ENCODE measurements around the gene CDH4. TPM values are rescaled to one million over a fixed set of nuclear protein-coding genes. Genes with fewer than 3 reads are reported as not detected.

Gene CDH4
- polyA plus RNA-seq, 1 donor (not counting 4 experiments of a cell fraction or from before 2014, with no cell fraction given) = 2.2 TPM

DNA sequence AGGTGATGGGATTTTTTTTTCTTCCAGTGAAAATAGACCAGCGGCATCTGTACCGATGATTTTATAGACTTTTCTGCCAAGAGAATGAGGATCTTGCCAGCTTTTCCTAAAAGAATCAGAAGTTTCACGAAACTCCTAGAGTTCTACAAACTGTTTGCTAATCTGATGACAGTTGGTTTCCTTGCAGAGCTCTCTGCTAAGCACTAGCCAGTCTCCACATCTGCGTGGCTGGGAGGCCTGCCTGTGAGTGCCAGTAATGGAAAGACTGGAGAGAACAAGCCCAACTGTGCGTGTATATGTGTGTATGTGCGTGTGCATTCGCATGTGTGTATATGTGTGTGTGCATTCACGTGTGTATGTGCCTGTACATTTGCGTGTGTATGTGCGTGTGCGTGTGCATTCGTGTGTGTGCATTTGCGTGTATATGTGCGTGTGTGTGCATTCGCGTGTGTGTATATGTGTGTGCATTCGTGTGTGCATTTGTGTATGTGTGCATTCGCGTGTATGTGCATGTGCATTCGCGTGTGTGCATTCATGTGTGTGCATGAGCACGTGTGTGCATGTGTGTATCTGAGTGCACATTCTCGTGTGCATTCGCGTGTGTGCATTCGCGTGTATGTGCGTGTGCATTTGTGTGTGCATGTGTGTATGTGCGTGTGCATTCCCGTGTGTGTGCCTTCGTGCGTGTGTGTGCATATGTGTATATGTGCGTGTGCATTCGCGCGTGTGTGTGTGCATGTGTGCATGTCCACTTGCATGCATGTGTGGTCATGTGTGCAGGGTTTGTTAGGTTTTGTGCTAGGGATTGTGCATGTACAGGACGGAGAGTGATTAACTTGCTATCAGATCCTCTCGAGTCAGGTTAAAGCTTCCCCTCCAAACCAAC is 434.2 kb downstream of the CDH4 start:
- no peak overlapping the region for H3K27ac ChIP-seq (ENCODE audit: control insufficient read depth, insufficient read depth, low read length)
- TF ChIP-seq, protein P1, sequence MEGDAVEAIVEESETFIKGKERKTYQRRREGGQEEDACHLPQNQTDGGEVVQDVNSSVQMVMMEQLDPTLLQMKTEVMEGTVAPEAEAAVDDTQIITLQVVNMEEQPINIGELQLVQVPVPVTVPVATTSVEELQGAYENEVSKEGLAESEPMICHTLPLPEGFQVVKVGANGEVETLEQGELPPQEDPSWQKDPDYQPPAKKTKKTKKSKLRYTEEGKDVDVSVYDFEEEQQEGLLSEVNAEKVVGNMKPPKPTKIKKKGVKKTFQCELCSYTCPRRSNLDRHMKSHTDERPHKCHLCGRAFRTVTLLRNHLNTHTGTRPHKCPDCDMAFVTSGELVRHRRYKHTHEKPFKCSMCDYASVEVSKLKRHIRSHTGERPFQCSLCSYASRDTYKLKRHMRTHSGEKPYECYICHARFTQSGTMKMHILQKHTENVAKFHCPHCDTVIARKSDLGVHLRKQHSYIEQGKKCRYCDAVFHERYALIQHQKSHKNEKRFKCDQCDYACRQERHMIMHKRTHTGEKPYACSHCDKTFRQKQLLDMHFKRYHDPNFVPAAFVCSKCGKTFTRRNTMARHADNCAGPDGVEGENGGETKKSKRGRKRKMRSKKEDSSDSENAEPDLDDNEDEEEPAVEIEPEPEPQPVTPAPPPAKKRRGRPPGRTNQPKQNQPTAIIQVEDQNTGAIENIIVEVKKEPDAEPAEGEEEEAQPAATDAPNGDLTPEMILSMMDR (optimal IDR thresholded peaks at IDR 0.05 in 1 of 3, IDR thresholded peaks at IDR 0.05 in 1 of 3, conservative IDR thresholded peaks at IDR 0.05 in 1 of 3; ENCODE audit: extremely low read depth in 1 of 3, insufficient read depth in 2 of 3, low read length in 3 of 3) = no peak
- no peak for TF ChIP-seq EZH2 (IDR thresholded peaks at IDR 0.05; ENCODE audit: low read length)
- dilution Hi-C loops (cut with MboI; ENCODE audit: extremely low pct_ligation_motif_present, low sequenced_read_pairs) = no loop called here
- DNase-seq (ENCODE audit: low read depth, low spot score) (no peak), FAIRE-seq (no peak)
- H4K20me1 ChIP-seq (ENCODE audit: control insufficient read depth, extremely low read depth, insufficient read depth, low read length) = peaks cover 2% of the 10 kb centered on the region
- peaks cover 12% of the 10 kb centered on the region for H3K27me3 ChIP-seq (ENCODE audit: control insufficient read depth, extremely low read depth, insufficient read depth, low read length)
- no peak overlapping the region for H3K4me2 ChIP-seq (ENCODE audit: control insufficient read depth, extremely low read depth, insufficient read depth, low read depth, low read length)
- no peaks in the 10 kb centered on the region for H3K9me3 ChIP-seq (ENCODE audit: control insufficient read depth, low read depth, low read length)
- H3K36me3 ChIP-seq (ENCODE audit: control insufficient read depth in 2 of 2, extremely low read depth in 1 of 2, insufficient read depth in 2 of 2, low read length in 2 of 2) = no peaks in the 10 kb centered on the region
- H3K4me3 ChIP-seq (ENCODE audit: control insufficient read depth in 2 of 3, extremely low read depth in 1 of 3, insufficient read depth in 2 of 3, low read depth in 1 of 3, low read length in 3 of 3) = no peak overlapping the region
- no peaks in the 10 kb centered on the region for H3K79me2 ChIP-seq (ENCODE audit: control insufficient read depth, insufficient read depth, low read length)
- no peak overlapping the region for H3K9ac ChIP-seq (ENCODE audit: control insufficient read depth, extremely low read depth, insufficient read depth, low read length)
- no peak overlapping the region for H2AFZ ChIP-seq (ENCODE audit: control insufficient read depth, low read length)
- H3K9me1 ChIP-seq (ENCODE audit: control insufficient read depth, extremely low read depth, insufficient read depth, low read length) = no peaks in the 10 kb centered on the region
- peaks cover 29% of the 10 kb centered on the region for H3K4me1 ChIP-seq (ENCODE audit: control insufficient read depth, extremely low read depth, insufficient read depth, low read length)

DNA sequence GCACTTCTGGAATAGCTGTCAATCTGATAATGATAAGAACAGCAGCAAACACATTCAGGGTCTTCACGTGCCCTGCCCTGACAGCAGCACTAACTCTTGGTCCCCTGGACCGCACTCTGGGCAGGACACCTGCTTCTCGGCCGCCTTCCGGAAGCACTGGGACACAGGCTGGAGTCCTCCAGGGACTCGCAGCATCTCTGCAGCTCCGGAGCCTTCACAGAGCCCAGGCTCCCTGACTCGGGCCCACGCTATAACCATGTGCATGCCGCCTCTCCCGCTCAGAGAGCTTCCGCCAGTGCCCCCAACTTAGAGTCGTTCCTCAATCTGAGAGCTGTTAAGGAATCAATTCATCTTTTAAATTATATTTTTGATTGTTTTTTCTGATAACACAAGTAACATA is 436.4 kb downstream of the CDH4 start:
- Histone ChIP-seq H2AFZ (ENCODE audit: control insufficient read depth, low read length) (no peak overlapping the region), H3K27me3 (ENCODE audit: control insufficient read depth, extremely low read depth, insufficient read depth, low read length) (peaks cover 9% of the 10 kb centered on the region), H3K9ac (ENCODE audit: control insufficient read depth, extremely low read depth, insufficient read depth, low read length) (no peak overlapping the region), H3K9me1 (ENCODE audit: control insufficient read depth, extremely low read depth, insufficient read depth, low read length) (no peaks in the 10 kb centered on the region), H3K36me3 (ENCODE audit: control insufficient read depth in 2 of 2, extremely low read depth in 1 of 2, insufficient read depth in 2 of 2, low read length in 2 of 2) (no peaks in the 10 kb centered on the region), H3K27ac (ENCODE audit: control insufficient read depth, insufficient read depth, low read length) (no peak overlapping the region), H3K4me2 (ENCODE audit: control insufficient read depth, extremely low read depth, insufficient read depth, low read depth, low read length) (no peak overlapping the region), H4K20me1 (ENCODE audit: control insufficient read depth, extremely low read depth, insufficient read depth, low read length) (peaks cover 3% of the 10 kb centered on the region), H3K79me2 (ENCODE audit: control insufficient read depth, insufficient read depth, low read length) (no peaks in the 10 kb centered on the region), H3K4me1 (ENCODE audit: control insufficient read depth, extremely low read depth, insufficient read depth, low read length) (peaks cover 18% of the 10 kb centered on the region), H3K9me3 (ENCODE audit: control insufficient read depth, low read depth, low read length) (no peaks in the 10 kb centered on the region), H3K4me3 (ENCODE audit: control insufficient read depth in 2 of 3, extremely low read depth in 1 of 3, insufficient read depth in 2 of 3, low read depth in 1 of 3, low read length in 3 of 3) (no peak overlapping the region)
- TF ChIP-seq EZH2 (IDR thresholded peaks at IDR 0.05; ENCODE audit: low read length) = no peak
- TF ChIP-seq, protein P1 (optimal IDR thresholded peaks at IDR 0.05 in 1 of 3, IDR thresholded peaks at IDR 0.05 in 1 of 3, conservative IDR thresholded peaks at IDR 0.05 in 1 of 3; ENCODE audit: extremely low read depth in 1 of 3, insufficient read depth in 2 of 3, low read length in 3 of 3) = no peak
- no peak for DNase-seq (ENCODE audit: low read depth, low spot score)
- FAIRE-seq = no peak
- dilution Hi-C loops (cut with MboI; ENCODE audit: extremely low pct_ligation_motif_present, low sequenced_read_pairs) = no loop called here

Measured in keratinocyte (primary cell).